IMR-90 (cell line): ENCODE results near the gene PLA2G4E. TPM values are rescaled to one million over a fixed set of nuclear protein-coding genes. Genes with fewer than 3 reads are reported as not detected.
A peak's percentile ranks its signal among the peaks of the same experiment; 100 is the strongest.

Experiments
- ATAC-seq: fragments of 200-7000 bp; cut with Tn5 transposase; 2 replicates; pipeline ENCODE4 v1.9.1; 2020; ENCODE audit warnings: low read depth, mild to moderate bottlenecking, moderate library complexity
- Bru-seq: library from RNA; stranded (reverse); fragments of 400-500 nt; gene quantifications from one replicate; lab custom pipeline; 2021; lab: Mats Ljungman, UMichigan
- BruChase-seq, 2 experiments: library from RNA; stranded (reverse); fragments of 400-500 nt; gene quantifications; one replicate each; lab custom pipeline; 2021; lab: Mats Ljungman, UMichigan
- BruUV-seq: library from RNA; stranded (reverse); fragments of 400-500 nt; replicated peaks from 2 replicates; lab custom pipeline; 2021; lab: Mats Ljungman, UMichigan
- CTCF ChIA-PET: fragments of 300-600 bp; formaldehyde crosslinking; extraction: SDS; loops from one replicate; lab custom pipeline; 2021; ENCODE audit warnings: antibody characterized with exemption; lab: Yijun Ruan, JAX
- POLR2A ChIA-PET: fragments of 300-600 bp; sonication (Branson Sonifier 250); formaldehyde crosslinking; loops from one replicate; lab custom pipeline; 2022; ENCODE audit warnings: antibody characterized with exemption; ENCODE audit not compliant: unreplicated experiment; lab: Charles Lee
- DNase-seq: peaks from one replicate; pipeline ENCODE4 v3.0.0; 2013
- H2AFZ ChIP-seq: replicated peaks from 2 replicates; pipeline ENCODE3; 2013; ENCODE audit warnings: low read length, mild to moderate bottlenecking; ENCODE audit not compliant: poor library complexity
- H2AK5ac ChIP-seq: 2 replicates; pipeline ENCODE4 v1.6.1; 2013; ENCODE audit warnings: low read depth, low read length, inconsistent platforms
- H2AK9ac ChIP-seq: replicated peaks from 2 replicates; pipeline ENCODE3; 2013; ENCODE audit warnings: mild to moderate bottlenecking, low read depth, low read length, moderate library complexity; ENCODE audit not compliant: poor library complexity
- H2BK120ac ChIP-seq: 2 replicates; pipeline ENCODE4 v1.6.1; 2013; ENCODE audit warnings: low read depth, low read length, inconsistent platforms
- H2BK15ac ChIP-seq: 3 replicates; pipeline ENCODE4 v1.6.1; 2013; ENCODE audit warnings: low read depth, low read length, inconsistent platforms
- H2BK20ac ChIP-seq: 2 replicates; pipeline ENCODE4 v1.6.1; 2013; ENCODE audit warnings: low read depth, mild to moderate bottlenecking, inconsistent platforms, low read length, moderate library complexity
- H2BK5ac ChIP-seq: 2 replicates; pipeline ENCODE4 v1.6.1; 2013; ENCODE audit warnings: mild to moderate bottlenecking, low read depth, low read length, inconsistent platforms; ENCODE audit not compliant: poor library complexity, severe bottlenecking
- H3K14ac ChIP-seq: replicated peaks from 2 replicates; pipeline ENCODE4 v1.6.1; 2013; ENCODE audit warnings: low read depth, low read length, inconsistent platforms
- H3K18ac ChIP-seq: 2 replicates; pipeline ENCODE4 v1.6.1; 2013; ENCODE audit warnings: low read depth, low read length, control low read depth
- H3K23ac ChIP-seq: 2 replicates; pipeline ENCODE4 v1.6.1; 2013; ENCODE audit warnings: low read depth, low read length, inconsistent platforms
- H3K27ac ChIP-seq: 2 replicates; pipeline ENCODE4 v1.5.1; 2013; ENCODE audit warnings: mild to moderate bottlenecking, control low read depth, low read length; ENCODE audit not compliant: insufficient read depth
- H3K27me3 ChIP-seq: 2 replicates; pipeline ENCODE4 v1.6.1; 2013; ENCODE audit warnings: low read length; ENCODE audit not compliant: control insufficient read depth, insufficient read depth
- H3K36me3 ChIP-seq: 2 replicates; pipeline ENCODE4 v1.6.1; 2013; ENCODE audit warnings: low read length, mixed read lengths; ENCODE audit not compliant: control insufficient read depth, insufficient read depth
- H3K4ac ChIP-seq: 2 replicates; pipeline ENCODE4 v1.6.1; 2013; ENCODE audit warnings: low read depth, low read length, inconsistent platforms
- H3K4me1 ChIP-seq: 2 replicates; pipeline ENCODE4 v1.6.1; 2013; ENCODE audit warnings: low read length, mixed read lengths; ENCODE audit not compliant: control insufficient read depth, insufficient read depth
- H3K4me2 ChIP-seq: 2 replicates; pipeline ENCODE4 v1.6.1; 2013; ENCODE audit warnings: low read depth, mild to moderate bottlenecking, control low read depth, low read length, moderate library complexity
- H3K4me3 ChIP-seq: 2 replicates; pipeline ENCODE4 v1.5.1; 2013; ENCODE audit warnings: low read depth, mild to moderate bottlenecking, control low read depth, low read length, moderate library complexity; ENCODE audit not compliant: insufficient read depth
- H3K56ac ChIP-seq: 2 replicates; pipeline ENCODE4 v1.6.1; 2013; ENCODE audit warnings: low read length, inconsistent platforms; ENCODE audit not compliant: insufficient read depth; ENCODE audit errors: extremely low read depth
- H3K79me1 ChIP-seq, 2 experiments: 2 replicates each; pipeline ENCODE4 v1.6.1; 2013; ENCODE audit warnings: low read length in 2 of 2, inconsistent platforms in 1 of 2, low read depth in 1 of 2
- H3K9ac ChIP-seq: 2 replicates; pipeline ENCODE4 v1.6.1; 2013; ENCODE audit warnings: low read depth, low read length, control low read depth
- H3K9me1 ChIP-seq: 2 replicates; pipeline ENCODE4 v1.6.1; 2013; ENCODE audit warnings: low read length, inconsistent platforms; ENCODE audit not compliant: insufficient read depth
- H3K9me3 ChIP-seq: 2 replicates; pipeline ENCODE4 v1.6.1; 2013; ENCODE audit warnings: low read length; ENCODE audit not compliant: control insufficient read depth, insufficient read depth
- H4K20me1 ChIP-seq: 2 replicates; pipeline ENCODE4 v1.6.1; 2013; ENCODE audit warnings: low read length, inconsistent platforms; ENCODE audit not compliant: insufficient read depth
- H4K5ac ChIP-seq: 2 replicates; pipeline ENCODE4 v1.6.1; 2013; ENCODE audit warnings: mild to moderate bottlenecking, low read depth, low read length, control low read depth
- H4K8ac ChIP-seq, 2 experiments: 2 replicates each; pipeline ENCODE4 v1.6.1; 2013; ENCODE audit warnings: low read depth in 2 of 2, low read length in 2 of 2, control low read depth in 1 of 2, inconsistent platforms in 1 of 2
- H4K91ac ChIP-seq: 2 replicates; pipeline ENCODE4 v1.6.1; 2013; ENCODE audit warnings: low read depth, low read length, inconsistent platforms; ENCODE audit not compliant: insufficient read depth
- BHLHE40 ChIP-seq: fragments of 150-350 bp; IDR thresholded peaks from 2 replicates; pipeline ENCODE4 v1.6.1; 2016; ENCODE audit warnings: mild to moderate bottlenecking, low read depth, low read length
- CEBPB ChIP-seq: IDR thresholded peaks from 2 replicates; pipeline ENCODE4 v1.6.1; 2012; ENCODE audit warnings: low read depth, low read length, improper control_type of control experiment
- FOS ChIP-seq: fragments of 150-350 bp; IDR thresholded peaks from 2 replicates; pipeline ENCODE4 v1.6.1; 2016; ENCODE audit warnings: low read depth, low read length
- MAZ ChIP-seq: IDR thresholded peaks from 2 replicates; pipeline ENCODE4 v1.6.1; 2012; ENCODE audit warnings: low read depth, mild to moderate bottlenecking, low read length, improper control_type of control experiment, moderate library complexity, borderline replicate concordance
- MXI1 ChIP-seq: IDR thresholded peaks from 2 replicates; pipeline ENCODE4 v1.6.1; 2012; ENCODE audit warnings: low read depth, mild to moderate bottlenecking, low read length, moderate library complexity, borderline replicate concordance
- NFE2L2 ChIP-seq: fragments of 150-350 bp; IDR thresholded peaks from 2 replicates; pipeline ENCODE4 v1.6.1; 2016; ENCODE audit warnings: low read depth, mild to moderate bottlenecking, low read length
- RFX5 ChIP-seq: IDR thresholded peaks from 2 replicates; pipeline ENCODE4 v1.8.0; 2012; ENCODE audit warnings: low read depth, mild to moderate bottlenecking, low read length, moderate library complexity
- SMC3 ChIP-seq: fragments of 150-350 bp; IDR thresholded peaks from 2 replicates; pipeline ENCODE4 v1.6.1; 2016; ENCODE audit warnings: low read depth, mild to moderate bottlenecking, antibody characterized with exemption, low read length, moderate library complexity
- WGBS, 2 experiments: methylation state at CpG; one replicate each; pipeline versions ENCODE4 v1.1.5 to v1.1.7; 2013; ENCODE audit warnings: missing lambda C conversion rate in 2 of 2; ENCODE audit not compliant: insufficient read length in 1 of 2; ENCODE audit errors: extremely low coverage in 2 of 2; 5-methylcytosine and 5-hydroxymethylcytosine counted together
- dilution Hi-C: fragments of 300-500 bp; cut with HindIII; formaldehyde crosslinking; loops from one replicate; pipeline ENCODE4 v1.14.3; 2018; ENCODE audit warnings: low sequenced_read_pairs; ENCODE audit not compliant: unreplicated experiment
- in situ Hi-C: fragments of 300-500 bp; cut with MboI; formaldehyde crosslinking; loops from 3 replicates; pipeline ENCODE4 v1.14.3; 2019; ENCODE audit warnings: low sequenced_read_pairs, inconsistent platforms, mixed read lengths
- intact Hi-C: fragments of 100-400 bp; cut with micrococcal nuclease; formaldehyde crosslinking; loops from 2 replicates; pipeline ENCODE4 v1.10.0; 2022
- long read RNA-seq: library from polyadenylated mRNA; unstranded; transcript quantifications from one replicate; pipeline ENCODE4 v2.0.0, GENCODE V29; 2021; ENCODE audit not compliant: unreplicated experiment
- polyA plus RNA-seq, 3 experiments: library from polyadenylated mRNA; depleted of rRNA; stranded (reverse); fragments of >200 nt; gene quantifications; 2 replicates each; pipeline ENCODE4 v1.2.3, GENCODE V29; 2012; ENCODE audit warnings: low replicate concordance in 1 of 3
- total RNA-seq: library from RNA; depleted of rRNA; stranded (reverse); fragments of >200 nt; gene quantifications from 2 replicates; pipeline ENCODE4 v1.2.3, GENCODE V29; 2012; rRNA removed

PLA2G4E gene
- total RNA-seq = not detected in 2 replicates
- polyA plus RNA-seq (2012; rRNA removed) = not detected in 2 replicates
- polyA plus RNA-seq (2012; cell fraction: cytosol; rRNA removed) = not detected in 2 replicates
- polyA plus RNA-seq (2012; cell fraction: nucleus; rRNA removed; ENCODE audit: low replicate concordance) = not detected in 2 replicates
- not detected for Bru-seq, nascent RNA
- BruChase-seq, experiment 1, labeled RNA remaining after a 6-hour chase = percentile 1 among the genes with signal in this experiment
- not detected for BruChase-seq, experiment 2, labeled RNA remaining after a 2-hour chase
- long read RNA-seq = 0 reads

- H2BK120ac ChIP-seq = no peak within 1 kb of the TSS
- no peak within 1 kb of the TSS for H3K23ac ChIP-seq
- no peaks in the 10 kb centered on the region for H3K36me3 ChIP-seq
- no peak within 1 kb of the TSS for H3K56ac ChIP-seq
- no peak within 1 kb of the TSS for H3K9ac ChIP-seq
- H3K4ac ChIP-seq = no peak within 1 kb of the TSS
- no peak within 1 kb of the TSS for H4K5ac ChIP-seq
- no peak within 1 kb of the TSS for H2BK15ac ChIP-seq
- no peak within 1 kb of the TSS for H4K91ac ChIP-seq
- ChIA-PET CTCF (interaction anchor here (0.5 kb wide), 1 partner anchor 645 kb away, joined by 6 read pairs; no protein-coding TSS in a partner anchor), POLR2A (no interaction called here)
- H4K20me1 ChIP-seq = no peaks in the 10 kb centered on the region
- no peak within 1 kb of the TSS for H3K27ac ChIP-seq
- no TSS peak for BruUV-seq
- no peak within 1 kb of the TSS for H2BK5ac ChIP-seq
- no peak within 1 kb of the TSS for H3K4me2 ChIP-seq
- no peak within 1 kb of the TSS for H2AFZ ChIP-seq
- peaks cover 50% of the 10 kb centered on the region for H3K27me3 ChIP-seq
- DNase-seq = no peak
- H3K4me3 ChIP-seq = no peak within 1 kb of the TSS
- in situ Hi-C loops (no loop called here), intact Hi-C loops (no loop called here), dilution Hi-C loops (no loop called here)
- H3K79me1 ChIP-seq = no peaks in the 10 kb centered on the region
- TF ChIP-seq RFX5 (no peak), FOS (no peak), MXI1 (no peak), SMC3 (no peak), CEBPB (no peak), MAZ (no peak), BHLHE40 (no peak), NFE2L2 (no peak)
- no peak within 1 kb of the TSS for H3K18ac ChIP-seq
- no peak for ATAC-seq
- peaks cover 4% of the 10 kb centered on the region; the same call in 1 of the 2 replicates for H3K9me3 ChIP-seq
- H4K8ac ChIP-seq = no peak within 1 kb of the TSS
- no peak within 1 kb of the TSS for H2AK5ac ChIP-seq
- no peak within 1 kb of the TSS for H2AK9ac ChIP-seq
- H2BK20ac ChIP-seq = no peak within 1 kb of the TSS
- H3K14ac ChIP-seq = no peak within 1 kb of the TSS
- WGBS, 2 experiments = 57% methylated on average over 1 of the region's 5 CpGs; no CpG with 5 or more reads in 1 of the 2 experiments
- H3K9me1 ChIP-seq = no peaks in the 10 kb centered on the region
- H3K4me1 ChIP-seq = no peaks in the 10 kb centered on the region
Observed at GRCh38 chr15:42020713-42021273, at the start of gene PLA2G4E. TSS of gene PLA2G4E (minus strand) at chr15:42021042. CDS start at chr15:42021030, 12 bp downstream.
